ENCODE measurements around the gene CYP17A1.

DNA sequence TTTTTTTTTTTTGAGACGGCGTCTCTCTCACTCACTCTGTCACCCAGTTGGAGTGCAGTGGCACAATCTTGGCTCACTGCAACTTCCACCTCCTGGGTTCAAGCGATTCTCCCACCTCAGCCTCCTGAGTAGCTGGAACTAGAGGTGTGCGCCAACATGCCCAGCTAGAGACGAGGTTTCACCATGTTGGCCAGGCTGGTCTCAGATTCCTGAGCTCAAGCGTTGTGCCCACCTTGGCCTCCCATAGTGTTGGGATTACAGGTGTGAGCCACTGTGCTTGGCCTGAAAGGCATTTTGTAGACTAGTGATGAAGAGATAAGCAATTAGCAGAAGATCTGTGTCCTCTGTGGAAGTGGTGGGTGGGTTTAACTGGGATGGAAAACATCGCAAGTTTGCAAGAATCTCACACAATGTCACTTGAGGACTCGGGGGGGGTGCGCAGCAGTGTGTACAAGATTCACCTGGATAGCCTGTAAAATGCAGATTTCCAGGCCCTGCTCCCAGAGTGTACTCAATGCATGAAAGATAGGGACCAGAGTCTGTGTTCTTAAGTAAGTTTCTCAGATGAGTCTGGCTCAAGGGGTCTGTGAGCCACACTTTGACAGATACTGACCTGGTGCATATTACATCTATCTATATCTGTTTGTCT is 10.9 kb downstream of the CYP17A1 start:
- TF ChIP-seq, protein P1, sequence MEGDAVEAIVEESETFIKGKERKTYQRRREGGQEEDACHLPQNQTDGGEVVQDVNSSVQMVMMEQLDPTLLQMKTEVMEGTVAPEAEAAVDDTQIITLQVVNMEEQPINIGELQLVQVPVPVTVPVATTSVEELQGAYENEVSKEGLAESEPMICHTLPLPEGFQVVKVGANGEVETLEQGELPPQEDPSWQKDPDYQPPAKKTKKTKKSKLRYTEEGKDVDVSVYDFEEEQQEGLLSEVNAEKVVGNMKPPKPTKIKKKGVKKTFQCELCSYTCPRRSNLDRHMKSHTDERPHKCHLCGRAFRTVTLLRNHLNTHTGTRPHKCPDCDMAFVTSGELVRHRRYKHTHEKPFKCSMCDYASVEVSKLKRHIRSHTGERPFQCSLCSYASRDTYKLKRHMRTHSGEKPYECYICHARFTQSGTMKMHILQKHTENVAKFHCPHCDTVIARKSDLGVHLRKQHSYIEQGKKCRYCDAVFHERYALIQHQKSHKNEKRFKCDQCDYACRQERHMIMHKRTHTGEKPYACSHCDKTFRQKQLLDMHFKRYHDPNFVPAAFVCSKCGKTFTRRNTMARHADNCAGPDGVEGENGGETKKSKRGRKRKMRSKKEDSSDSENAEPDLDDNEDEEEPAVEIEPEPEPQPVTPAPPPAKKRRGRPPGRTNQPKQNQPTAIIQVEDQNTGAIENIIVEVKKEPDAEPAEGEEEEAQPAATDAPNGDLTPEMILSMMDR (IDR thresholded peaks at IDR 0.05): no peak
- no peak for TF ChIP-seq POLR2A (IDR thresholded peaks at IDR 0.05)
